SK-N-MC (cell line): ENCODE measurements around the gene DUS2.
"Not testable (repeated sequence)": the region's sequence is repeated elsewhere in the genome, so short reads cannot be mapped to it uniquely, and the experiment has no call there.

Source experiments
- DNase-seq: peaks from one replicate; pipeline ENCODE4 v3.0.0-alpha.2; 2011; ENCODE audit warnings: low read depth, low spot score
- H3K27ac ChIP-seq: fragments of 200-600 bp; sonication (generic); 2 replicates; pipeline ENCODE4 v1.5.1; 2016; ENCODE audit warnings: mixed run types
- H3K36me3 ChIP-seq: fragments of 200-600 bp; sonication (generic); 2 replicates; pipeline ENCODE4 v1.6.1; 2017; ENCODE audit warnings: antibody characterized with exemption, low read length, mixed read lengths; ENCODE audit not compliant: insufficient read depth
- H3K4me3 ChIP-seq: fragments of 200-600 bp; sonication (generic); 2 replicates; pipeline ENCODE4 v1.5.1; 2016
- H3K9ac ChIP-seq: fragments of 200-600 bp; sonication (generic); 2 replicates; pipeline ENCODE4 v1.8.0; 2017; ENCODE audit warnings: mixed run types, mixed read lengths; ENCODE audit not compliant: insufficient read length
- H3K9me3 ChIP-seq: fragments of 200-600 bp; sonication (generic); 2 replicates; pipeline ENCODE4 v1.6.1; 2017; ENCODE audit warnings: low read depth, mild to moderate bottlenecking, antibody characterized with exemption, low read length, moderate library complexity, mixed read lengths
- EZH2 ChIP-seq: fragments of 200-600 bp; sonication (generic); IDR thresholded peaks from one replicate; pipeline ENCODE4 v1.6.1; 2017; ENCODE audit warnings: antibody characterized with exemption
- FOXP2 ChIP-seq: optimal IDR thresholded peaks from 2 replicates; pipeline ENCODE3; 2011; ENCODE audit warnings: mild to moderate bottlenecking, moderate library complexity; ENCODE audit not compliant: insufficient read depth; ENCODE audit errors: extremely low read length, control extremely low read depth
- POLR2AphosphoS5 ChIP-seq: IDR thresholded peaks from 2 replicates; pipeline ENCODE4 v1.6.1; 2012; ENCODE audit warnings: mild to moderate bottlenecking, low read depth, low read length, borderline replicate concordance

The DUS2 gene

GRCh38 chr16:68111379-68111778 lies 88.3 kb downstream of the DUS2 start:
- no peak for TF ChIP-seq FOXP2
- TF ChIP-seq EZH2, result no peak
- TF ChIP-seq POLR2AphosphoS5, result no peak
- Histone ChIP-seq H3K9ac (no peak overlapping the region), H3K27ac (no peak overlapping the region), H3K36me3 (no peaks in the 10 kb centered on the region), H3K4me3 (no peak overlapping the region), H3K9me3 (no peaks in the 10 kb centered on the region)
- DNase-seq, result no peak

- no peak for TF ChIP-seq FOXP2
- no peak for TF ChIP-seq POLR2AphosphoS5
- no peak for TF ChIP-seq EZH2
- no peak for DNase-seq
- H3K27ac ChIP-seq, result no peak overlapping the region
- no peak overlapping the region for H3K4me3 ChIP-seq
- no peaks in the 10 kb centered on the region for H3K9me3 ChIP-seq
- no peak overlapping the region for H3K9ac ChIP-seq
- no peaks in the 10 kb centered on the region for H3K36me3 ChIP-seq
Observed at GRCh38 chr16:68113059-68113761, 90.1 kb downstream of the DUS2 start.

GRCh38 chr16:68113765-68114240 lies 90.7 kb downstream of the DUS2 start:
- Histone ChIP-seq H3K36me3 (no peaks in the 10 kb centered on the region), H3K9ac (no peak overlapping the region), H3K9me3 (no peaks in the 10 kb centered on the region), H3K4me3 (no peak overlapping the region), H3K27ac (no peak overlapping the region)
- TF ChIP-seq POLR2AphosphoS5 (no peak), FOXP2 (no peak), EZH2 (no peak)
- DNase-seq, result no peak

- not testable (repeated sequence) for H3K36me3 ChIP-seq, H3K4me3 ChIP-seq, H3K9ac ChIP-seq, H3K9me3 ChIP-seq, DNase-seq, H3K27ac ChIP-seq
Observed at GRCh38 chr16:68114939-68115338, 91.9 kb downstream of the DUS2 start.

- TF ChIP-seq POLR2AphosphoS5, result no peak
- no peak for DNase-seq
Observed at GRCh38 chr16:68115851-68116250, 92.8 kb downstream of the DUS2 start.

GRCh38 chr16:68116256-68116867 lies 93.3 kb downstream of the DUS2 start:
- Histone ChIP-seq H3K9me3 (no peaks in the 10 kb centered on the region), H3K4me3 (no peak overlapping the region), H3K9ac (no peak overlapping the region), H3K36me3 (no peaks in the 10 kb centered on the region), H3K27ac (no peak overlapping the region)
- TF ChIP-seq EZH2 (no peak), FOXP2 (no peak), POLR2AphosphoS5 (no peak)
- no peak for DNase-seq

More at GRCh38 chr16:68115851-68116250, 92.8 kb downstream of the DUS2 start:
- no peaks in the 10 kb centered on the region for H3K36me3 ChIP-seq
- H3K9me3 ChIP-seq, result no peaks in the 10 kb centered on the region
- H3K4me3 ChIP-seq, result no peak overlapping the region
- H3K9ac ChIP-seq, result no peak overlapping the region
- no peak overlapping the region for H3K27ac ChIP-seq

GRCh38 chr16:68117884-68118283 lies 94.8 kb downstream of the DUS2 start:
- H3K9ac ChIP-seq, result no peak overlapping the region
- TF ChIP-seq EZH2, result no peak
- no peak for TF ChIP-seq POLR2AphosphoS5
- no peak for TF ChIP-seq FOXP2

GRCh38 chr16:68118954-68119353 lies 95.9 kb downstream of the DUS2 start:
- H3K27ac ChIP-seq, H3K36me3 ChIP-seq, H3K4me3 ChIP-seq, DNase-seq, H3K9ac ChIP-seq, H3K9me3 ChIP-seq: not testable (repeated sequence)

More at GRCh38 chr16:68117884-68118283, 94.8 kb downstream of the DUS2 start:
- Histone ChIP-seq H3K9me3 (no peaks in the 10 kb centered on the region), H3K36me3 (no peaks in the 10 kb centered on the region), H3K4me3 (no peak overlapping the region), H3K27ac (no peak overlapping the region)
- DNase-seq, result no peak

- H3K9ac ChIP-seq, DNase-seq, H3K9me3 ChIP-seq, H3K36me3 ChIP-seq, H3K4me3 ChIP-seq, H3K27ac ChIP-seq: not testable (repeated sequence)
Observed at GRCh38 chr16:68120496-68120895, 97.4 kb downstream of the DUS2 start.
